Measurements from ENCODE around the gene CCL5. TPM values are rescaled to one million over a fixed set of nuclear protein-coding genes. Genes with fewer than 3 reads are reported as not detected.

The CCL5 gene
- total RNA-seq, 1 experiment from 2014 or later, result 0.34 TPM

DNA sequence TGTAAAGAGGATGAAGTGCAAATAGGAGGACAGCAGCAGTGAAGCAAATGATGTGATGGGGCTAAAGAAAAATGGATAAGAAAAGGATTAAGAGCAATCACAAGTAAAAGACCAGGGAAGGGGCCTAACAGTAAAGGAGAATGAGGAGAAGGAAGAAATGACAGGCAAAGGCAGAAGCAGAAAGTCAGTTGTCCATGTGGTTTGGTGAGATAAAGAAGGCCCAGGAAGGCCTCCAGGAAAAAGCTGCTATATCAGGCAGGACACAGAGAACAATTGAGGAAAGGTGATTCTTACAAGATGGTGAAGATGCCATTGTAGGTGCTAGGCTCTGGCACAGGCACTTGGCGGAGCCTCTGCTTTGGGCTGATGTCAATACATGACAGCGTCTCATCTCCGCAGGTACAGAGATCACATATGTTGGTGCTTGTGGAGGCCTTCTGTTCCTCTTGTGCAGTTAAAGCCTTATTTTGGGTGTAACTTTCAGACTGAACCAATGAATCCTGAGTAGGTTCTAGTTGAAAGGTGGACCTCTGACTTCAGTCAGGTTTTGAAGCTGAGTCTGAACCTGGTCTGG lies 32.3 kb upstream of the CCL5 start:
- Histone ChIP-seq H3K79me2 (ENCODE audit: insufficient read depth, low read length) (no peaks in the 10 kb centered on the region), H3K4me3 (replicated peaks in 1 of 2; ENCODE audit: low read depth in 1 of 2, low read length in 2 of 2) (no peak overlapping the region), H3K4me2 (ENCODE audit: low read length) (no peak overlapping the region), H2AFZ (ENCODE audit: low read depth, low read length, poor library complexity, severe bottlenecking) (no peak overlapping the region), H3K9ac (ENCODE audit: low read length) (no peak overlapping the region), H3K27me3 (ENCODE audit: insufficient read depth, low read length) (no peaks in the 10 kb centered on the region), H3K4me1 (ENCODE audit: control insufficient read depth in 1 of 2, insufficient read depth in 2 of 2, low read length in 2 of 2) (no peaks in the 10 kb centered on the region), H3K9me3 (ENCODE audit: control insufficient read depth in 1 of 2, insufficient read depth in 1 of 2, low read depth in 1 of 2, low read length in 2 of 2) (no peaks in the 10 kb centered on the region), H3K36me3 (ENCODE audit: control insufficient read depth in 1 of 2, insufficient read depth in 2 of 2, low read length in 2 of 2) (no peaks in the 10 kb centered on the region), H3K9me2 (ENCODE audit: insufficient read depth) (no peaks in the 10 kb centered on the region), H4K20me1 (ENCODE audit: insufficient read depth) (no peaks in the 10 kb centered on the region), H3K27ac (ENCODE audit: low read depth, low read length) (no peak overlapping the region)
- ChIA-PET POLR2A (no interaction called here), RAD21 (ENCODE audit: low non-redundant PET in 1 of 2, low total read pairs in 2 of 2, uncharacterized antibody in 2 of 2, unreplicated experiment in 2 of 2) (no interaction called here), CTCF (no interaction called here)
- intact Hi-C loops (cut with micrococcal nuclease), result no loop called here
- no peak for DNase-seq (ENCODE audit: low read depth, low spot score)
- no TSS peak for BruUV-seq (replicated peaks)
- TF ChIP-seq, protein P1, sequence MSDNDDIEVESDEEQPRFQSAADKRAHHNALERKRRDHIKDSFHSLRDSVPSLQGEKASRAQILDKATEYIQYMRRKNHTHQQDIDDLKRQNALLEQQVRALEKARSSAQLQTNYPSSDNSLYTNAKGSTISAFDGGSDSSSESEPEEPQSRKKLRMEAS (IDR thresholded peaks at IDR 0.05), result no peak
- TF ChIP-seq JUND (IDR thresholded peaks at IDR 0.05) (no peak), CBX3 (IDR thresholded peaks at IDR 0.05; ENCODE audit: low read depth) (no peak), ELF1 (IDR thresholded peaks at IDR 0.05; ENCODE audit: borderline replicate concordance, low read depth) (no peak), SP1 (IDR thresholded peaks at IDR 0.05; ENCODE audit: low read depth) (no peak), ZNF274 (IDR thresholded peaks at IDR 0.05; ENCODE audit: low read depth, low read length) (no peak), SRF (IDR thresholded peaks at IDR 0.05; ENCODE audit: low read depth) (no peak), SIN3A (IDR thresholded peaks at IDR 0.05; ENCODE audit: low read depth) (no peak), EZH2phosphoT487 (IDR thresholded peaks at IDR 0.05; ENCODE audit: borderline replicate concordance) (no peak), POLR2A (IDR thresholded peaks at IDR 0.05; ENCODE audit: borderline replicate concordance, extremely low read depth, insufficient read depth, insufficient read length) (no peak)
- TF ChIP-seq, protein P2, sequence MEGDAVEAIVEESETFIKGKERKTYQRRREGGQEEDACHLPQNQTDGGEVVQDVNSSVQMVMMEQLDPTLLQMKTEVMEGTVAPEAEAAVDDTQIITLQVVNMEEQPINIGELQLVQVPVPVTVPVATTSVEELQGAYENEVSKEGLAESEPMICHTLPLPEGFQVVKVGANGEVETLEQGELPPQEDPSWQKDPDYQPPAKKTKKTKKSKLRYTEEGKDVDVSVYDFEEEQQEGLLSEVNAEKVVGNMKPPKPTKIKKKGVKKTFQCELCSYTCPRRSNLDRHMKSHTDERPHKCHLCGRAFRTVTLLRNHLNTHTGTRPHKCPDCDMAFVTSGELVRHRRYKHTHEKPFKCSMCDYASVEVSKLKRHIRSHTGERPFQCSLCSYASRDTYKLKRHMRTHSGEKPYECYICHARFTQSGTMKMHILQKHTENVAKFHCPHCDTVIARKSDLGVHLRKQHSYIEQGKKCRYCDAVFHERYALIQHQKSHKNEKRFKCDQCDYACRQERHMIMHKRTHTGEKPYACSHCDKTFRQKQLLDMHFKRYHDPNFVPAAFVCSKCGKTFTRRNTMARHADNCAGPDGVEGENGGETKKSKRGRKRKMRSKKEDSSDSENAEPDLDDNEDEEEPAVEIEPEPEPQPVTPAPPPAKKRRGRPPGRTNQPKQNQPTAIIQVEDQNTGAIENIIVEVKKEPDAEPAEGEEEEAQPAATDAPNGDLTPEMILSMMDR (IDR thresholded peaks at IDR 0.05 in 2 of 3, conservative IDR thresholded peaks at IDR 0.05 in 1 of 3; ENCODE audit: borderline replicate concordance in 1 of 3, insufficient read depth in 1 of 3, low read depth in 2 of 3, low read length in 2 of 3), result no peak
- TF ChIP-seq, protein P3, sequence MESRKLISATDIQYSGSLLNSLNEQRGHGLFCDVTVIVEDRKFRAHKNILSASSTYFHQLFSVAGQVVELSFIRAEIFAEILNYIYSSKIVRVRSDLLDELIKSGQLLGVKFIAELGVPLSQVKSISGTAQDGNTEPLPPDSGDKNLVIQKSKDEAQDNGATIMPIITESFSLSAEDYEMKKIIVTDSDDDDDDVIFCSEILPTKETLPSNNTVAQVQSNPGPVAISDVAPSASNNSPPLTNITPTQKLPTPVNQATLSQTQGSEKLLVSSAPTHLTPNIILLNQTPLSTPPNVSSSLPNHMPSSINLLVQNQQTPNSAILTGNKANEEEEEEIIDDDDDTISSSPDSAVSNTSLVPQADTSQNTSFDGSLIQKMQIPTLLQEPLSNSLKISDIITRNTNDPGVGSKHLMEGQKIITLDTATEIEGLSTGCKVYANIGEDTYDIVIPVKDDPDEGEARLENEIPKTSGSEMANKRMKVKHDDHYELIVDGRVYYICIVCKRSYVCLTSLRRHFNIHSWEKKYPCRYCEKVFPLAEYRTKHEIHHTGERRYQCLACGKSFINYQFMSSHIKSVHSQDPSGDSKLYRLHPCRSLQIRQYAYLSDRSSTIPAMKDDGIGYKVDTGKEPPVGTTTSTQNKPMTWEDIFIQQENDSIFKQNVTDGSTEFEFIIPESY (IDR thresholded peaks at IDR 0.05; ENCODE audit: extremely low read depth, insufficient replicate concordance, low read length), result no peak
- TF ChIP-seq, protein P4, sequence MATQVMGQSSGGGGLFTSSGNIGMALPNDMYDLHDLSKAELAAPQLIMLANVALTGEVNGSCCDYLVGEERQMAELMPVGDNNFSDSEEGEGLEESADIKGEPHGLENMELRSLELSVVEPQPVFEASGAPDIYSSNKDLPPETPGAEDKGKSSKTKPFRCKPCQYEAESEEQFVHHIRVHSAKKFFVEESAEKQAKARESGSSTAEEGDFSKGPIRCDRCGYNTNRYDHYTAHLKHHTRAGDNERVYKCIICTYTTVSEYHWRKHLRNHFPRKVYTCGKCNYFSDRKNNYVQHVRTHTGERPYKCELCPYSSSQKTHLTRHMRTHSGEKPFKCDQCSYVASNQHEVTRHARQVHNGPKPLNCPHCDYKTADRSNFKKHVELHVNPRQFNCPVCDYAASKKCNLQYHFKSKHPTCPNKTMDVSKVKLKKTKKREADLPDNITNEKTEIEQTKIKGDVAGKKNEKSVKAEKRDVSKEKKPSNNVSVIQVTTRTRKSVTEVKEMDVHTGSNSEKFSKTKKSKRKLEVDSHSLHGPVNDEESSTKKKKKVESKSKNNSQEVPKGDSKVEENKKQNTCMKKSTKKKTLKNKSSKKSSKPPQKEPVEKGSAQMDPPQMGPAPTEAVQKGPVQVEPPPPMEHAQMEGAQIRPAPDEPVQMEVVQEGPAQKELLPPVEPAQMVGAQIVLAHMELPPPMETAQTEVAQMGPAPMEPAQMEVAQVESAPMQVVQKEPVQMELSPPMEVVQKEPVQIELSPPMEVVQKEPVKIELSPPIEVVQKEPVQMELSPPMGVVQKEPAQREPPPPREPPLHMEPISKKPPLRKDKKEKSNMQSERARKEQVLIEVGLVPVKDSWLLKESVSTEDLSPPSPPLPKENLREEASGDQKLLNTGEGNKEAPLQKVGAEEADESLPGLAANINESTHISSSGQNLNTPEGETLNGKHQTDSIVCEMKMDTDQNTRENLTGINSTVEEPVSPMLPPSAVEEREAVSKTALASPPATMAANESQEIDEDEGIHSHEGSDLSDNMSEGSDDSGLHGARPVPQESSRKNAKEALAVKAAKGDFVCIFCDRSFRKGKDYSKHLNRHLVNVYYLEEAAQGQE (IDR thresholded peaks at IDR 0.05; ENCODE audit: low read depth), result no peak
- ATAC-seq, result no peak

Measured in HCT116 (cell line).